Thyroid gland (tissue), 4 donors: ENCODE data around the gene ALDOC.

ENCODE experiments used
- POLR2A ChIP-seq, 2 donors: fragments of 450-650 bp; IDR thresholded peaks; one replicate each; pipeline ENCODE4 v1.6.1; 2017; ENCODE audit warnings: antibody characterized with exemption in 2 of 2, mild to moderate bottlenecking in 2 of 2, moderate library complexity in 1 of 2
- TF ChIP-seq, protein P1 (sequence below), 6 experiments: fragments of 200-600 bp in 3 of 6; fragments of 450-650 bp in 3 of 6; sonication (generic) in 3 of 6; IDR thresholded peaks; one replicate each; pipeline ENCODE4 v1.5.1; 2016 to 2019; ENCODE audit warnings: antibody characterized with exemption in 6 of 6, mild to moderate bottlenecking in 2 of 6, inconsistent platforms in 1 of 6, moderate library complexity in 1 of 6

DNA sequence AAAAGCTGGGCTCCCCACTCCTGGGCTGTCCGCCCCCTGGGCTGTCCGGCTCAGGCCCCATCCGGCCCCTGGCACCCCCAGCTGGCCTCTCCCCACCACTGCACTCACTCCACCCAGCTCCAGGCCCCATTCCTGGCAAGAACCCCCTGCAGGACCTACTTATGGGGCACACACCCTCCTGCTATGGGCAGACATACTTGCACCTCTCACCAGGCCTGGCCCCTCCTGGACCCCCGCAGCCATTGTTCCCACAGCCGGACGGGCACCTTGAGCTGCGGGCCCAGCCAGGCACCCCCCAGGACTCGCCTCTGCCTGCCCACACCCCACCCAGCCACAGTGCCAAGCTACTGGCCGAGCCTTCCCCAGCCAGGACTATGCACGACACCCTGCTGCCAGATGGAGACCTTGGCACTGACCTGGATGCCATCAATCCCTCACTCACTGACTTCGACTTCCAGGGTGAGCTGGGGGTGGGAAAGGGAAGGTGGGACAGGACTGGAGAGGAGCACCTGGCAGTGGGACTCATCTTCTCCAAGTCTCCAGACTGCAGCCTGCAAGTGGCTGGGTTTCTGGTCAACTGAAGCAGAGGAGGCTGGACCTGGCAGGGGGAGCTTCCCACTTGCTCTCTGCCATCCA is 41.8 kb downstream of the ALDOC start:
- no peak for TF ChIP-seq POLR2A (IDR thresholded peaks at IDR 0.05)
- TF ChIP-seq, protein P1, sequence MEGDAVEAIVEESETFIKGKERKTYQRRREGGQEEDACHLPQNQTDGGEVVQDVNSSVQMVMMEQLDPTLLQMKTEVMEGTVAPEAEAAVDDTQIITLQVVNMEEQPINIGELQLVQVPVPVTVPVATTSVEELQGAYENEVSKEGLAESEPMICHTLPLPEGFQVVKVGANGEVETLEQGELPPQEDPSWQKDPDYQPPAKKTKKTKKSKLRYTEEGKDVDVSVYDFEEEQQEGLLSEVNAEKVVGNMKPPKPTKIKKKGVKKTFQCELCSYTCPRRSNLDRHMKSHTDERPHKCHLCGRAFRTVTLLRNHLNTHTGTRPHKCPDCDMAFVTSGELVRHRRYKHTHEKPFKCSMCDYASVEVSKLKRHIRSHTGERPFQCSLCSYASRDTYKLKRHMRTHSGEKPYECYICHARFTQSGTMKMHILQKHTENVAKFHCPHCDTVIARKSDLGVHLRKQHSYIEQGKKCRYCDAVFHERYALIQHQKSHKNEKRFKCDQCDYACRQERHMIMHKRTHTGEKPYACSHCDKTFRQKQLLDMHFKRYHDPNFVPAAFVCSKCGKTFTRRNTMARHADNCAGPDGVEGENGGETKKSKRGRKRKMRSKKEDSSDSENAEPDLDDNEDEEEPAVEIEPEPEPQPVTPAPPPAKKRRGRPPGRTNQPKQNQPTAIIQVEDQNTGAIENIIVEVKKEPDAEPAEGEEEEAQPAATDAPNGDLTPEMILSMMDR (IDR thresholded peaks at IDR 0.05) = no peak
